GDM1 (cell line): ENCODE measurements around the gene MAB21L3.

Experiments
- DNase-seq: peaks from one replicate; lab custom pipeline; 2025; lab: John Stamatoyannopoulos, UW

MAB21L3 gene

GRCh38 chr1:116166011-116166571 lies 54.9 kb downstream of the MAB21L3 start:
- no peak for DNase-seq

- DNase-seq = no peak
Measured at GRCh38 chr1:116166655-116167054, 55.5 kb downstream of the MAB21L3 start.

GRCh38 chr1:116167625-116168276 lies 56.6 kb downstream of the MAB21L3 start:
- DNase-seq = no peak

GRCh38 chr1:116168277-116169032 lies 57.3 kb downstream of the MAB21L3 start:
- DNase-seq = peak; percentile 67

- DNase-seq = no peak
Measured at GRCh38 chr1:116169898-116170297, 58.7 kb downstream of the MAB21L3 start.

- no peak for DNase-seq
Measured at GRCh38 chr1:116170721-116171589, 59.8 kb downstream of the MAB21L3 start.

GRCh38 chr1:116172666-116173065 lies 61.5 kb downstream of the MAB21L3 start:
- no peak for DNase-seq

GRCh38 chr1:116175611-116176010 lies 64.4 kb downstream of the MAB21L3 start:
- no peak for DNase-seq

GRCh38 chr1:116176306-116176789 lies 65.1 kb downstream of the MAB21L3 start:
- no peak for DNase-seq

- no peak for DNase-seq
Measured at GRCh38 chr1:116177861-116178260, 66.7 kb downstream of the MAB21L3 start.

- DNase-seq = no peak
Measured at GRCh38 chr1:116178837-116179236, 67.6 kb downstream of the MAB21L3 start.

GRCh38 chr1:116179419-116179818 lies 68.2 kb downstream of the MAB21L3 start:
- DNase-seq = no peak

GRCh38 chr1:116179964-116180363 lies 68.8 kb downstream of the MAB21L3 start:
- no peak for DNase-seq

GRCh38 chr1:116182019-116182714 lies 71.0 kb downstream of the MAB21L3 start:
- DNase-seq = no peak
